ENCODE measurements around the gene KRTAP4-5. TPM values are rescaled to one million over a fixed set of nuclear protein-coding genes. Genes with fewer than 3 reads are reported as not detected.
"Not testable (repeated sequence)": the region's sequence is repeated elsewhere in the genome, so short reads cannot be mapped to it uniquely, and the experiment has no call there.

The KRTAP4-5 gene
- polyA plus RNA-seq, 2 donors, result not detected

GRCh38 chr17:41177727-41178271 lies 28.2 kb upstream of the KRTAP4-5 start, which contains the start of gene KRTAP4-2:
KRTAP4-2 (minus strand) TSS chr17:41178221; CDS start chr17:41178164, 57 bp downstream.
- WGBS, 2 donors, result 90 to 96% methylated on average over 7 of the region's 7 CpGs
- H3K27ac ChIP-seq (ENCODE audit: low read depth in 2 of 2, low read length in 1 of 2), result no peak within 1 kb of the TSS
- H3K4me1 ChIP-seq (ENCODE audit: control insufficient read depth in 2 of 2, insufficient read depth in 2 of 2, low read length in 1 of 2), result no peaks in the 10 kb centered on the region

GRCh38 chr17:41176744-41177387 lies 27.2 kb upstream of the KRTAP4-5 start:
- no peaks in the 10 kb centered on the region for H3K4me1 ChIP-seq (ENCODE audit: control insufficient read depth in 2 of 2, insufficient read depth in 2 of 2, low read length in 1 of 2)
- no peaks in the 10 kb centered on the region for H3K9me3 ChIP-seq (ENCODE audit: control insufficient read depth in 2 of 2, insufficient read depth in 1 of 2, low read depth in 1 of 2, low read length in 1 of 2)
- no peak overlapping the region for H3K4me3 ChIP-seq (ENCODE audit: low read depth in 1 of 2, low read length in 2 of 2)
- WGBS, 2 donors, result 80 to 83% methylated on average over 3 of the region's 3 CpGs
- H3K27me3 ChIP-seq (ENCODE audit: control insufficient read depth in 1 of 2, insufficient read depth in 2 of 2, low read length in 2 of 2), result peaks cover 0 to 3% of the 10 kb centered on the region in 2 donors
- H3K27ac ChIP-seq (ENCODE audit: low read depth in 2 of 2, low read length in 1 of 2), result no peak overlapping the region
- H3K36me3 ChIP-seq (ENCODE audit: control insufficient read depth in 2 of 2, insufficient read depth in 2 of 2, low read length in 1 of 2), result no peaks in the 10 kb centered on the region

More at GRCh38 chr17:41177727-41178271, 28.2 kb upstream of the KRTAP4-5 start, which contains the start of gene KRTAP4-2:
- no peak within 1 kb of the TSS for H3K4me3 ChIP-seq (ENCODE audit: low read depth in 1 of 2, low read length in 2 of 2)
- H3K9me3 ChIP-seq (ENCODE audit: control insufficient read depth in 2 of 2, insufficient read depth in 1 of 2, low read depth in 1 of 2, low read length in 1 of 2), result no peaks in the 10 kb centered on the region
- no peaks in the 10 kb centered on the region for H3K36me3 ChIP-seq (ENCODE audit: control insufficient read depth in 2 of 2, insufficient read depth in 2 of 2, low read length in 1 of 2)
- peaks cover 0 to 3% of the 10 kb centered on the region in 2 donors for H3K27me3 ChIP-seq (ENCODE audit: control insufficient read depth in 1 of 2, insufficient read depth in 2 of 2, low read length in 2 of 2)

GRCh38 chr17:41171886-41172285 lies 22.3 kb upstream of the KRTAP4-5 start:
- H3K9me3 ChIP-seq (ENCODE audit: control insufficient read depth in 2 of 2, insufficient read depth in 1 of 2, low read depth in 1 of 2, low read length in 1 of 2), result no peaks in the 10 kb centered on the region
- no peak overlapping the region for H3K4me3 ChIP-seq (ENCODE audit: low read depth in 1 of 2, low read length in 2 of 2)
- H3K27me3 ChIP-seq (ENCODE audit: control insufficient read depth in 1 of 2, insufficient read depth in 2 of 2, low read length in 2 of 2), result peaks cover 0 to 3% of the 10 kb centered on the region in 2 donors
- H3K36me3 ChIP-seq (ENCODE audit: control insufficient read depth in 2 of 2, insufficient read depth in 2 of 2, low read length in 1 of 2), result no peaks in the 10 kb centered on the region
- H3K4me1 ChIP-seq (ENCODE audit: control insufficient read depth in 2 of 2, insufficient read depth in 2 of 2, low read length in 1 of 2), result no peaks in the 10 kb centered on the region
- 77 to 81% methylated on average over 2 of the region's 2 CpGs for WGBS, 2 donors
- H3K27ac ChIP-seq (ENCODE audit: low read depth in 2 of 2, low read length in 1 of 2), result no peak overlapping the region

GRCh38 chr17:41168121-41168520 lies 18.5 kb upstream of the KRTAP4-5 start, which contains the start of gene KRTAP4-3:
KRTAP4-3 (minus strand) TSS chr17:41168221; CDS start chr17:41168172, 49 bp downstream.
- Histone ChIP-seq H3K4me3 (ENCODE audit: low read depth in 1 of 2, low read length in 2 of 2) (no peak within 1 kb of the TSS), H3K9me3 (ENCODE audit: control insufficient read depth in 2 of 2, insufficient read depth in 1 of 2, low read depth in 1 of 2, low read length in 1 of 2) (no peaks in the 10 kb centered on the region), H3K27me3 (ENCODE audit: control insufficient read depth in 1 of 2, insufficient read depth in 2 of 2, low read length in 2 of 2) (no peaks in the 10 kb centered on the region), H3K27ac (ENCODE audit: low read depth in 2 of 2, low read length in 1 of 2) (no peak within 1 kb of the TSS), H3K36me3 (ENCODE audit: control insufficient read depth in 2 of 2, insufficient read depth in 2 of 2, low read length in 1 of 2) (no peaks in the 10 kb centered on the region), H3K4me1 (ENCODE audit: control insufficient read depth in 2 of 2, insufficient read depth in 2 of 2, low read length in 1 of 2) (no peaks in the 10 kb centered on the region)
- 76 to 91% methylated on average over 1 of the region's 1 CpG for WGBS, 2 donors

- H3K27ac ChIP-seq (ENCODE audit: low read depth in 2 of 2, low read length in 1 of 2), result no peak overlapping the region
- 79 to 85% methylated on average over 7 of the region's 7 CpGs for WGBS, 2 donors
- no peaks in the 10 kb centered on the region for H3K27me3 ChIP-seq (ENCODE audit: control insufficient read depth in 1 of 2, insufficient read depth in 2 of 2, low read length in 2 of 2)
- H3K9me3 ChIP-seq (ENCODE audit: control insufficient read depth in 2 of 2, insufficient read depth in 1 of 2, low read depth in 1 of 2, low read length in 1 of 2), result no peaks in the 10 kb centered on the region
- no peaks in the 10 kb centered on the region for H3K4me1 ChIP-seq (ENCODE audit: control insufficient read depth in 2 of 2, insufficient read depth in 2 of 2, low read length in 1 of 2)
- H3K36me3 ChIP-seq (ENCODE audit: control insufficient read depth in 2 of 2, insufficient read depth in 2 of 2, low read length in 1 of 2), result no peaks in the 10 kb centered on the region
- no peak overlapping the region for H3K4me3 ChIP-seq (ENCODE audit: low read depth in 1 of 2, low read length in 2 of 2)
Observed at GRCh38 chr17:41167561-41167960, 17.9 kb upstream of the KRTAP4-5 start.

GRCh38 chr17:41163828-41164227 lies 14.2 kb upstream of the KRTAP4-5 start:
- Histone ChIP-seq H3K9me3 (ENCODE audit: control insufficient read depth in 2 of 2, insufficient read depth in 1 of 2, low read depth in 1 of 2, low read length in 1 of 2) (no peaks in the 10 kb centered on the region), H3K4me3 (ENCODE audit: low read depth in 1 of 2, low read length in 2 of 2) (no peak overlapping the region), H3K27me3 (ENCODE audit: control insufficient read depth in 1 of 2, insufficient read depth in 2 of 2, low read length in 2 of 2) (no peaks in the 10 kb centered on the region), H3K4me1 (ENCODE audit: control insufficient read depth in 2 of 2, insufficient read depth in 2 of 2, low read length in 1 of 2) (no peaks in the 10 kb centered on the region), H3K36me3 (ENCODE audit: control insufficient read depth in 2 of 2, insufficient read depth in 2 of 2, low read length in 1 of 2) (no peaks in the 10 kb centered on the region), H3K27ac (ENCODE audit: low read depth in 2 of 2, low read length in 1 of 2) (no peak overlapping the region)
- WGBS, 2 donors, result 71 to 76% methylated on average over 7 of the region's 7 CpGs

- H3K4me1 ChIP-seq (ENCODE audit: control insufficient read depth in 2 of 2, insufficient read depth in 2 of 2, low read length in 1 of 2), result no peaks in the 10 kb centered on the region
- WGBS, 2 donors, result 94 to 98% methylated on average over 1 of the region's 1 CpG
- H3K36me3 ChIP-seq (ENCODE audit: control insufficient read depth in 2 of 2, insufficient read depth in 2 of 2, low read length in 1 of 2), result no peaks in the 10 kb centered on the region
- no peaks in the 10 kb centered on the region for H3K9me3 ChIP-seq (ENCODE audit: control insufficient read depth in 2 of 2, insufficient read depth in 1 of 2, low read depth in 1 of 2, low read length in 1 of 2)
- H3K4me3 ChIP-seq (ENCODE audit: low read depth in 1 of 2, low read length in 2 of 2), result no peak within 1 kb of the TSS
- H3K27ac ChIP-seq (ENCODE audit: low read depth in 2 of 2, low read length in 1 of 2), result no peak within 1 kb of the TSS
- H3K27me3 ChIP-seq (ENCODE audit: control insufficient read depth in 1 of 2, insufficient read depth in 2 of 2, low read length in 2 of 2), result no peaks in the 10 kb centered on the region
Observed at GRCh38 chr17:41160648-41161047, 11.0 kb upstream of the KRTAP4-5 start, which contains the start of gene KRTAP4-4. KRTAP4-4 (minus strand) TSS chr17:41160748; CDS start chr17:41160691, 57 bp downstream.

- H3K4me1 ChIP-seq (ENCODE audit: control insufficient read depth in 2 of 2, insufficient read depth in 2 of 2, low read length in 1 of 2); H3K4me3 ChIP-seq (ENCODE audit: low read depth in 1 of 2, low read length in 2 of 2): not testable (repeated sequence)
- 84 to 95% methylated on average over 3 of the region's 3 CpGs for WGBS, 2 donors
Observed at GRCh38 chr17:41160190-41160589, 10.6 kb upstream of the KRTAP4-5 start.

GRCh38 chr17:41153856-41154255 lies 4.2 kb upstream of the KRTAP4-5 start:
- no peaks in the 10 kb centered on the region for H3K4me1 ChIP-seq (ENCODE audit: control insufficient read depth in 2 of 2, insufficient read depth in 2 of 2, low read length in 1 of 2)

More at GRCh38 chr17:41160190-41160589, 10.6 kb upstream of the KRTAP4-5 start:
- not testable (repeated sequence) for H3K27ac ChIP-seq (ENCODE audit: low read depth in 2 of 2, low read length in 1 of 2); H3K9me3 ChIP-seq (ENCODE audit: control insufficient read depth in 2 of 2, insufficient read depth in 1 of 2, low read depth in 1 of 2, low read length in 1 of 2); H3K36me3 ChIP-seq (ENCODE audit: control insufficient read depth in 2 of 2, insufficient read depth in 2 of 2, low read length in 1 of 2); H3K27me3 ChIP-seq (ENCODE audit: control insufficient read depth in 1 of 2, insufficient read depth in 2 of 2, low read length in 2 of 2)

More at GRCh38 chr17:41153856-41154255, 4.2 kb upstream of the KRTAP4-5 start:
- 42 to 47% methylated on average over 2 of the region's 2 CpGs for WGBS, 2 donors
- Histone ChIP-seq H3K4me3 (ENCODE audit: low read depth in 1 of 2, low read length in 2 of 2) (no peak overlapping the region), H3K27ac (ENCODE audit: low read depth in 2 of 2, low read length in 1 of 2) (no peak overlapping the region), H3K36me3 (ENCODE audit: control insufficient read depth in 2 of 2, insufficient read depth in 2 of 2, low read length in 1 of 2) (no peaks in the 10 kb centered on the region), H3K9me3 (ENCODE audit: control insufficient read depth in 2 of 2, insufficient read depth in 1 of 2, low read depth in 1 of 2, low read length in 1 of 2) (no peaks in the 10 kb centered on the region), H3K27me3 (ENCODE audit: control insufficient read depth in 1 of 2, insufficient read depth in 2 of 2, low read length in 2 of 2) (peaks cover 0 to 3% of the 10 kb centered on the region in 2 donors)
